SU-DHL-6 (cell line): ENCODE results near the gene NTSR1.

Experiments used
- H2AFZ ChIP-seq: fragments of 200-600 bp; sonication (generic); 2 replicates; pipeline ENCODE4 v1.6.1; 2014; ENCODE audit warnings: low read depth, mild to moderate bottlenecking, moderate library complexity, mixed read lengths, antibody characterized with exemption, low read length; ENCODE audit not compliant: severe bottlenecking
- H3F3A ChIP-seq: fragments of 200-600 bp; shearing (Covaris generic); 2 replicates; pipeline ENCODE4 v1.6.0; 2016; ENCODE audit warnings: antibody characterized with exemption, mild to moderate bottlenecking; ENCODE audit not compliant: insufficient read depth
- H3K27ac ChIP-seq: fragments of 200-600 bp; sonication (generic); 2 replicates; pipeline ENCODE4 v1.5.1; 2016; ENCODE audit warnings: low read depth, mild to moderate bottlenecking, low read length, moderate library complexity, mixed read lengths
- H3K27me3 ChIP-seq: fragments of 200-600 bp; sonication (generic), shearing (Covaris generic); 2 replicates; pipeline ENCODE4 v1.6.0; 2014; ENCODE audit warnings: mild to moderate bottlenecking, low read length
- H3K36me3 ChIP-seq: fragments of 200-600 bp; sonication (generic); 2 replicates; pipeline ENCODE4 v1.6.1; 2014; ENCODE audit warnings: mild to moderate bottlenecking, low read length, mixed read lengths
- H3K4me2 ChIP-seq: fragments of 300-600, 200-600 bp; shearing (Covaris generic), sonication (generic); 2 replicates; pipeline ENCODE4 v1.6.0; 2014; ENCODE audit warnings: low read length, low read depth, mild to moderate bottlenecking; ENCODE audit not compliant: poor library complexity, severe bottlenecking
- H3K4me3 ChIP-seq: fragments of 200-600 bp; sonication (generic); 2 replicates; pipeline ENCODE4 v1.5.1; 2014; ENCODE audit warnings: antibody characterized with exemption, low read length, mild to moderate bottlenecking, mixed read lengths; ENCODE audit not compliant: insufficient read depth, poor library complexity, severe bottlenecking
- H3K79me2 ChIP-seq: fragments of 200-600 bp; sonication (generic); 2 replicates; pipeline ENCODE4 v1.6.1; 2014; ENCODE audit warnings: mild to moderate bottlenecking, low read length, moderate library complexity; ENCODE audit not compliant: insufficient read depth
- H3K9ac ChIP-seq: fragments of 200-600 bp; sonication (generic); 2 replicates; pipeline ENCODE4 v1.7.0; 2014; ENCODE audit warnings: mild to moderate bottlenecking, low read length
- H3K9me2 ChIP-seq: fragments of 200-600 bp; sonication (generic); replicated peaks from 2 replicates; pipeline ENCODE4 v1.6.1; 2014; ENCODE audit warnings: low read length; ENCODE audit not compliant: insufficient read depth
- H3K9me3 ChIP-seq: fragments of 200-600 bp; sonication (generic); 2 replicates; pipeline ENCODE4 v1.6.1; 2014; ENCODE audit warnings: low read length, mixed read lengths; ENCODE audit not compliant: insufficient read depth
- H4K20me1 ChIP-seq: fragments of 200-600 bp; sonication (generic); 2 replicates; pipeline ENCODE4 v1.6.1; 2014; ENCODE audit warnings: low read depth, mild to moderate bottlenecking, antibody characterized with exemption, low read length, moderate library complexity, mixed read lengths
- EZH2phosphoT487 ChIP-seq: fragments of 200-600 bp; sonication (generic), shearing (Covaris generic); conservative IDR thresholded peaks from 2 replicates; pipeline ENCODE4 v1.6.1; 2018; ENCODE audit warnings: mild to moderate bottlenecking, antibody characterized with exemption, low read length, moderate library complexity, mixed read lengths
- TF ChIP-seq, protein P1 (sequence below): fragments of 200-600 bp; sonication (generic); IDR thresholded peaks from one replicate; pipeline ENCODE4 v1.5.1; 2017; ENCODE audit warnings: antibody characterized with exemption, mild to moderate bottlenecking, low read length, moderate library complexity; ENCODE audit not compliant: insufficient read depth, poor library complexity, severe bottlenecking

NTSR1 gene

GRCh38 chr20:62799873-62800272 is 91.2 kb downstream of the NTSR1 start:
- no peaks in the 10 kb centered on the region for H3K9me3 ChIP-seq
- no peaks in the 10 kb centered on the region for H3K27me3 ChIP-seq
- no peak overlapping the region for H2AFZ ChIP-seq
- no peaks in the 10 kb centered on the region for H3K79me2 ChIP-seq
- no peaks in the 10 kb centered on the region for H4K20me1 ChIP-seq
- no peaks in the 10 kb centered on the region for H3K9me2 ChIP-seq
- H3K4me3 ChIP-seq: no peak overlapping the region
- H3K4me2 ChIP-seq: no peak overlapping the region
- no peak overlapping the region for H3K9ac ChIP-seq
- no peaks in the 10 kb centered on the region for H3K36me3 ChIP-seq
- no peak overlapping the region for H3K27ac ChIP-seq
- TF ChIP-seq EZH2phosphoT487: no peak
- TF ChIP-seq, protein P1, sequence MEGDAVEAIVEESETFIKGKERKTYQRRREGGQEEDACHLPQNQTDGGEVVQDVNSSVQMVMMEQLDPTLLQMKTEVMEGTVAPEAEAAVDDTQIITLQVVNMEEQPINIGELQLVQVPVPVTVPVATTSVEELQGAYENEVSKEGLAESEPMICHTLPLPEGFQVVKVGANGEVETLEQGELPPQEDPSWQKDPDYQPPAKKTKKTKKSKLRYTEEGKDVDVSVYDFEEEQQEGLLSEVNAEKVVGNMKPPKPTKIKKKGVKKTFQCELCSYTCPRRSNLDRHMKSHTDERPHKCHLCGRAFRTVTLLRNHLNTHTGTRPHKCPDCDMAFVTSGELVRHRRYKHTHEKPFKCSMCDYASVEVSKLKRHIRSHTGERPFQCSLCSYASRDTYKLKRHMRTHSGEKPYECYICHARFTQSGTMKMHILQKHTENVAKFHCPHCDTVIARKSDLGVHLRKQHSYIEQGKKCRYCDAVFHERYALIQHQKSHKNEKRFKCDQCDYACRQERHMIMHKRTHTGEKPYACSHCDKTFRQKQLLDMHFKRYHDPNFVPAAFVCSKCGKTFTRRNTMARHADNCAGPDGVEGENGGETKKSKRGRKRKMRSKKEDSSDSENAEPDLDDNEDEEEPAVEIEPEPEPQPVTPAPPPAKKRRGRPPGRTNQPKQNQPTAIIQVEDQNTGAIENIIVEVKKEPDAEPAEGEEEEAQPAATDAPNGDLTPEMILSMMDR: no peak
- peaks cover 21% of the 10 kb centered on the region for H3F3A ChIP-seq

GRCh38 chr20:62800314-62801259 is 92.0 kb downstream of the NTSR1 start:
- Histone ChIP-seq H2AFZ (no peak overlapping the region), H3K4me2 (no peak overlapping the region), H3K27me3 (no peaks in the 10 kb centered on the region), H3K9me2 (no peaks in the 10 kb centered on the region), H3K9me3 (no peaks in the 10 kb centered on the region), H3F3A (peaks cover 17% of the 10 kb centered on the region), H3K4me3 (no peak overlapping the region), H3K9ac (no peak overlapping the region), H4K20me1 (no peaks in the 10 kb centered on the region; the same call in 1 of the 2 replicates), H3K36me3 (no peaks in the 10 kb centered on the region), H3K27ac (no peak overlapping the region), H3K79me2 (peaks cover 3% of the 10 kb centered on the region)
- TF ChIP-seq, protein P1: no peak
- no peak for TF ChIP-seq EZH2phosphoT487

DNA sequence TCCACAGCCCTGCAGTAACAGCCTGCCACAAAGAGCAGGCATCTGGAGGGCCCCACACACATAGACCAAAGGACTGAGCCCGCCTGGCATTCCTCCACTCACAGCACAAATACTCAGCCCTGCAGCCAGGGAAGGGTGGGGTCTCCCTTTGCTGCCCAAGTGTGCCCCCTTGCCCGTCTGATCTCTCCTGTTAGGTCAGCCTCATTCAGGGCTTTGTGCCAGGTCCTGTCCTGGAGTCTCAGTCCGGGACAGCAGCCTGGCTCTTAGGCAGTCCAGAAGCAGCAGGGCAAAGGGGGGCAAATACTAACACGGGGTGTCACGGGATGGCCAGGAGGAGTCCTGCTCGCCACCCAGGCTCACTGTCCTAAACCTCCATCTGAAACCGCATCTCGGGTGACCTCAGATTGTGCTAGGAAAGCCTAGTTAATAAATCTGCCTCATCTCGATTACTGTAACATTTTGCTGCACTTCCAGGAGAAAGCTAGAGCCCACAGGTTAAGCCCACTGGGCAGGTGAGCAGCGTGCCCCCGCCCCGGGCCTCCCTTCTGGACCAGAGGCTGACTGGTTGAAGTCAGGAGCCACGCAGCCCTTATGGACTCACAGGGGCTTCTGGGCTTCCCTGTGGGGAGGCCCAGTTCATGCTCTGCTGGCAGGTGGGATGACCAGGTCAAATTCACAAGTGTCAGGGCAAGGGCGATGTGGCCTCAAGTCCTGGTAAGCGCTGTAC is 92.8 kb downstream of the NTSR1 start:
- H3K9ac ChIP-seq: no peak overlapping the region
- no peak overlapping the region for H3K4me3 ChIP-seq
- H3K27ac ChIP-seq: no peak overlapping the region
- no peaks in the 10 kb centered on the region; the same call in 1 of the 2 replicates for H4K20me1 ChIP-seq
- H3F3A ChIP-seq: peaks cover 14% of the 10 kb centered on the region
- H3K9me2 ChIP-seq: no peaks in the 10 kb centered on the region
- no peak overlapping the region for H2AFZ ChIP-seq
- H3K9me3 ChIP-seq: no peaks in the 10 kb centered on the region
- no peak for TF ChIP-seq EZH2phosphoT487
- TF ChIP-seq, protein P1: no peak
- no peaks in the 10 kb centered on the region for H3K27me3 ChIP-seq
- H3K4me2 ChIP-seq: no peak overlapping the region
- peaks cover 9% of the 10 kb centered on the region for H3K79me2 ChIP-seq
- H3K36me3 ChIP-seq: no peaks in the 10 kb centered on the region
